Heart left ventricle (tissue), 16 donors: ENCODE data around the gene GFRA4. TPM values are rescaled to one million over a fixed set of nuclear protein-coding genes. Genes with fewer than 3 reads are reported as not detected.

Source experiments
- ATAC-seq, 4 donors: fragments of 200-7000 bp; cut with Tn5 transposase; one replicate each; pipeline ENCODE4 v1.9.1; 2020 to 2022; ENCODE audit warnings: moderate library complexity in 4 of 4, mild to moderate bottlenecking in 3 of 4, moderate number of reproducible peaks in 1 of 4
- DNase-seq, 5 donors: peaks; one replicate each; pipeline ENCODE4 v3.0.0-alpha.2; 2020
- H3K27ac ChIP-seq, 12 donors: fragments of 200-600 bp; sonication (generic) in 4 of 12; one replicate each; pipeline versions ENCODE4 v1.5.0 to v1.8.0; 2016 to 2022; ENCODE audit warnings: mild to moderate bottlenecking in 2 of 12
- H3K27me3 ChIP-seq, 9 donors: fragments of 200-600 bp; sonication (generic) in 2 of 9; one replicate each; pipeline versions ENCODE4 v1.5.1 to v1.8.0; 2016 to 2022; ENCODE audit warnings: mild to moderate bottlenecking in 3 of 9
- H3K36me3 ChIP-seq, 9 donors: fragments of 200-600 bp; sonication (generic) in 2 of 9; one replicate each; pipeline versions ENCODE4 v1.5.0 to v1.8.0; 2018 to 2022; ENCODE audit warnings: mild to moderate bottlenecking in 2 of 9
- H3K4me1 ChIP-seq, 12 donors: fragments of 200-600 bp; sonication (generic) in 4 of 12; one replicate each; pipeline versions ENCODE4 v1.5.0 to v1.8.0; 2016 to 2022; ENCODE audit warnings: mild to moderate bottlenecking in 3 of 12
- H3K4me3 ChIP-seq, 12 donors: fragments of 200-600 bp; sonication (generic) in 4 of 12; one replicate each; pipeline versions ENCODE4 v1.5.0 to v1.8.0; 2017 to 2022; ENCODE audit warnings: mild to moderate bottlenecking in 9 of 12, moderate library complexity in 4 of 12
- H3K9me3 ChIP-seq, 12 donors: fragments of 200-600 bp; sonication (generic) in 4 of 12; one replicate each; pipeline versions ENCODE4 v1.5.0 to v1.8.0; 2016 to 2022; ENCODE audit warnings: mild to moderate bottlenecking in 1 of 12
- CTCF ChIP-seq, 12 donors: fragments of 200-600 bp; sonication (generic) in 4 of 12; IDR thresholded peaks; one replicate each; pipeline versions ENCODE4 v1.5.0 to v1.8.0; 2018 to 2022; ENCODE audit warnings: antibody characterized with exemption in 12 of 12, mild to moderate bottlenecking in 5 of 12
- POLR2A ChIP-seq, 2 donors: fragments of 450-650 bp; IDR thresholded peaks; one replicate each; pipeline ENCODE4 v1.6.1; 2017; ENCODE audit warnings: antibody characterized with exemption in 2 of 2, mild to moderate bottlenecking in 2 of 2, moderate library complexity in 2 of 2
- WGBS, 4 donors: extraction: QIAGEN DNeasy Blood & Tissue Kit in 2 of 4; methylation state at CpG; one replicate each; pipeline versions ENCODE4 v1.1.5 to v1.1.7; 2013 to 2018; 5-methylcytosine and 5-hydroxymethylcytosine counted together
- intact Hi-C, 10 donors: fragments of 100-400 bp; cut with DNase I; formaldehyde crosslinking; loops; one replicate each; pipeline versions ENCODE4 v1.11.1 to v1.14.2; 2022
- polyA plus RNA-seq, 2 donors: library from polyadenylated mRNA; stranded (reverse); fragments of 200-250 nt; gene quantifications; one replicate each; pipeline ENCODE4 v1.2.3, GENCODE V29; 2013
- total RNA-seq, 9 donors: library from RNA; depleted of rRNA in 2 of 9; stranded (reverse); fragments of >200 nt in 2 of 9; fragmentation: NEBNext Ultra II Directional in 3 of 9; extraction: Animal tissue kit (Norgen Biotek cat#: 25700) in 3 of 9; gene quantifications; one replicate each; pipeline versions ENCODE4 v1.1.0 to v1.2.4, GENCODE V29; 2016 to 2023
- donor health status: ischemic (EF 13 %, LVEDD 7.1; RV severe dilation, severe dysfunction).
- donor health status: healthy with polysubstance abuse.
- donor health status: DM: no; HTN: yes; CAD: no.
- donor health status: DM: no; HTN: no; CAD: no.
- donor health status: ischemic (EF 25% LVEDD 6.9; RV normal size, moderate dysfunction).
- donor health status: ischemic (EF 25% LVEDD 5.7; RV mildly dilated, moderate dysfunction).
- donor health status: healthy.
- donor health status: DM: yes; HTN: yes; CAD: no.
- donor health status: ischemic (EF 35%, LVEDD 5.7; RV mildly dilated, moderate dysfunction).
- donor health status: nonischemic (EF 11% LVEDD 7.7; RV severe dilation, severe dysfunction).
- donor health status: DM: yes; HTN: yes; CAD: no.
- donor health status: PGD.
- donor health status: ischemic (EF 29% LVEDD 5.4; RV normal size, mild dysfunction).
- donor health status: nonischemic (EF 23%, LVEDD 6.1; RV moderate dilation, normal function).

GFRA4 gene
- total and polyA plus RNA-seq, 11 donors: not detected

GRCh38 chr20:3654326-3655130 lies 8.7 kb downstream of the GFRA4 start:
- peaks cover 0 to 9% (median 0%) of the 10 kb centered on the region in 12 donors for H3K4me1 ChIP-seq
- H3K27me3 ChIP-seq: peaks cover 0 to 12% (median 4%) of the 10 kb centered on the region in 9 donors
- ATAC-seq (no peak), DNase-seq (no peak)
- H3K36me3 ChIP-seq: peaks cover 0 to 11% (median 6%) of the 10 kb centered on the region in 9 donors
- peaks cover 0 to 8% (median 0%) of the 10 kb centered on the region in 12 donors for H3K9me3 ChIP-seq
- TF ChIP-seq CTCF (IDR thresholded peaks at IDR 0.05) (no peak), POLR2A (IDR thresholded peaks at IDR 0.05) (no peak)
- WGBS, 4 donors: 80 to 88% (median 84%) methylated on average over 17 of the region's 17 CpGs
- intact Hi-C loops: no loop called here
- no peak overlapping the region for H3K27ac ChIP-seq
- H3K4me3 ChIP-seq: no peak overlapping the region

GRCh38 chr20:3653921-3654320 lies 9.3 kb downstream of the GFRA4 start:
- ATAC-seq (no peak), DNase-seq (no peak)
- Histone ChIP-seq H3K36me3 (peaks cover 0 to 17% (median 12%) of the 10 kb centered on the region in 9 donors), H3K4me1 (peaks cover 0 to 9% (median 0%) of the 10 kb centered on the region in 12 donors), H3K4me3 (no peak overlapping the region), H3K27ac (no peak overlapping the region), H3K27me3 (peaks cover 0 to 6% (median 0%) of the 10 kb centered on the region in 9 donors), H3K9me3 (peaks cover 0 to 8% (median 0%) of the 10 kb centered on the region in 12 donors)
- no peak for TF ChIP-seq POLR2A (IDR thresholded peaks at IDR 0.05)
- TF ChIP-seq CTCF (IDR thresholded peaks at IDR 0.05): no peak
- intact Hi-C loops: no loop called here
- WGBS, 4 donors: 46 to 65% (median 61%) methylated on average over 2 of the region's 2 CpGs

GRCh38 chr20:3652676-3653596 lies 10.3 kb downstream of the GFRA4 start:
- no peaks in the 10 kb centered on the region for H3K27me3 ChIP-seq
- TF ChIP-seq CTCF (IDR thresholded peaks at IDR 0.05) (no peak), POLR2A (IDR thresholded peaks at IDR 0.05) (no peak)
- H3K36me3 ChIP-seq: peaks cover 0 to 26% (median 22%) of the 10 kb centered on the region in 9 donors
- H3K4me3 ChIP-seq: no peak overlapping the region
- DNase-seq: no peak
- H3K27ac ChIP-seq: no peak overlapping the region
- WGBS, 4 donors: 78 to 88% (median 85%) methylated on average over 10 of the region's 10 CpGs
- peaks cover 0 to 9% (median 0%) of the 10 kb centered on the region in 12 donors for H3K4me1 ChIP-seq
- peak in 1 of 4 donors; percentile 35 for ATAC-seq
- peaks cover 0 to 8% (median 0%) of the 10 kb centered on the region in 12 donors for H3K9me3 ChIP-seq
- intact Hi-C loops: no loop called here

- intact Hi-C loops: no loop called here
- ATAC-seq (no peak), DNase-seq (no peak)
- Histone ChIP-seq H3K27me3 (no peaks in the 10 kb centered on the region), H3K4me3 (no peak overlapping the region), H3K36me3 (peaks cover 0 to 33% (median 29%) of the 10 kb centered on the region in 9 donors), H3K9me3 (peaks cover 0 to 8% (median 0%) of the 10 kb centered on the region in 12 donors), H3K27ac (no peak overlapping the region), H3K4me1 (peaks cover 0 to 9% (median 0%) of the 10 kb centered on the region in 12 donors)
- TF ChIP-seq CTCF (IDR thresholded peaks at IDR 0.05): no peak
- no peak for TF ChIP-seq POLR2A (IDR thresholded peaks at IDR 0.05)
- 84 to 94% (median 93%) methylated on average over 9 of the region's 9 CpGs for WGBS, 4 donors
Observed at GRCh38 chr20:3652221-3652620, 11.0 kb downstream of the GFRA4 start.
